ENCODE measurements around the gene ALG11. TPM values are rescaled to one million over a fixed set of nuclear protein-coding genes. Genes with fewer than 3 reads are reported as not detected.

ALG11 gene
- total RNA-seq, 1 experiment from 2014 or later, result 22.6 TPM

DNA sequence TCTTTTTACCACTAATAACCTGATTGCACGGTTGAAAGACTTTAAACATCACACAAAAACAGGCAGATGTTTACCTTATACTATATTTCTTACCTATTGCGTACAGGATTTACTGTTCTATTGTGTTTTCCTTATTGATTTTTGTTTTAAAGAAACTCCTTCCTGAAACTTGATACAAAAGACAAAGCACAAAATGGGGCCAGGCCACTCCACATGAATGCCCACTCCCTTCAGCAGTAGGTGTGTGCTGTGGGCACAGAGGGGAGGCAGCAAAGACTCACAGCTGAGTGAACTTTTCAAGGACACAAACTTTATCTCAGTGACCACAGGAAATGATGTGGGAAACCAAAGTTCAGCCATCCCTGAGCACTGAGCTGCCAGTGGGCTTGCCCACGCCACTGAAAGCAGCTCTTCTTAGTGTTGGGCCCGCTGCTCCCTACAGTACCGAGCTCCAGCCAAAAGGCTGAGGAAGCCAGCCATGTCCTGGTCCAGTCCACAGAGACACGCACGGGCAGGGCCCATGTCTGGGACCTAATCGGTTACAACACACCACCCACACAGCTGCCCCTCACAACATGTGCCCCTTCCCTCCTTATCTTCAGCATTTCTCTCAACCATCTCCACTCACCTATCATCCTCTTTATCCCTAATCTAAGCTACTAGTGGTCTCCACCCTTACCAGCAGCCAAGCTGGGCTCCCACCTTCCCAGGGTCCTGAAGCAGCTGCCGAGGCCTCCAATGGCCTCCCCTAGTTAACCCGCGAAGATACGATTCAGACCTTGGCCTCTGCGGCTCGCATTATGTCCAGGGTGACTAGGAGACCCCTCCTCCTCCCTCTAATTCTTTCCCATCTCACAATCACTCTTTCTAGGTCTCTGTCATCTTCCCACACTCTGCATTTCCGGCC lies 40.4 kb upstream of the ALG11 start:
- CTCF ChIA-PET, result no interaction called here
- no peak overlapping the region for H3K27ac ChIP-seq (ENCODE audit: low read depth, low read length)
- TF ChIP-seq, protein P1, sequence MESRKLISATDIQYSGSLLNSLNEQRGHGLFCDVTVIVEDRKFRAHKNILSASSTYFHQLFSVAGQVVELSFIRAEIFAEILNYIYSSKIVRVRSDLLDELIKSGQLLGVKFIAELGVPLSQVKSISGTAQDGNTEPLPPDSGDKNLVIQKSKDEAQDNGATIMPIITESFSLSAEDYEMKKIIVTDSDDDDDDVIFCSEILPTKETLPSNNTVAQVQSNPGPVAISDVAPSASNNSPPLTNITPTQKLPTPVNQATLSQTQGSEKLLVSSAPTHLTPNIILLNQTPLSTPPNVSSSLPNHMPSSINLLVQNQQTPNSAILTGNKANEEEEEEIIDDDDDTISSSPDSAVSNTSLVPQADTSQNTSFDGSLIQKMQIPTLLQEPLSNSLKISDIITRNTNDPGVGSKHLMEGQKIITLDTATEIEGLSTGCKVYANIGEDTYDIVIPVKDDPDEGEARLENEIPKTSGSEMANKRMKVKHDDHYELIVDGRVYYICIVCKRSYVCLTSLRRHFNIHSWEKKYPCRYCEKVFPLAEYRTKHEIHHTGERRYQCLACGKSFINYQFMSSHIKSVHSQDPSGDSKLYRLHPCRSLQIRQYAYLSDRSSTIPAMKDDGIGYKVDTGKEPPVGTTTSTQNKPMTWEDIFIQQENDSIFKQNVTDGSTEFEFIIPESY (IDR thresholded peaks at IDR 0.05; ENCODE audit: extremely low read depth, insufficient replicate concordance, low read length), result no peak
- TF ChIP-seq, protein P2, sequence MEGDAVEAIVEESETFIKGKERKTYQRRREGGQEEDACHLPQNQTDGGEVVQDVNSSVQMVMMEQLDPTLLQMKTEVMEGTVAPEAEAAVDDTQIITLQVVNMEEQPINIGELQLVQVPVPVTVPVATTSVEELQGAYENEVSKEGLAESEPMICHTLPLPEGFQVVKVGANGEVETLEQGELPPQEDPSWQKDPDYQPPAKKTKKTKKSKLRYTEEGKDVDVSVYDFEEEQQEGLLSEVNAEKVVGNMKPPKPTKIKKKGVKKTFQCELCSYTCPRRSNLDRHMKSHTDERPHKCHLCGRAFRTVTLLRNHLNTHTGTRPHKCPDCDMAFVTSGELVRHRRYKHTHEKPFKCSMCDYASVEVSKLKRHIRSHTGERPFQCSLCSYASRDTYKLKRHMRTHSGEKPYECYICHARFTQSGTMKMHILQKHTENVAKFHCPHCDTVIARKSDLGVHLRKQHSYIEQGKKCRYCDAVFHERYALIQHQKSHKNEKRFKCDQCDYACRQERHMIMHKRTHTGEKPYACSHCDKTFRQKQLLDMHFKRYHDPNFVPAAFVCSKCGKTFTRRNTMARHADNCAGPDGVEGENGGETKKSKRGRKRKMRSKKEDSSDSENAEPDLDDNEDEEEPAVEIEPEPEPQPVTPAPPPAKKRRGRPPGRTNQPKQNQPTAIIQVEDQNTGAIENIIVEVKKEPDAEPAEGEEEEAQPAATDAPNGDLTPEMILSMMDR (IDR thresholded peaks at IDR 0.05 in 2 of 3, conservative IDR thresholded peaks at IDR 0.05 in 1 of 3; ENCODE audit: borderline replicate concordance in 1 of 3, insufficient read depth in 1 of 3, low read depth in 2 of 3, low read length in 2 of 3), result no peak
- TF ChIP-seq POLR2AphosphoS5 (IDR thresholded peaks at IDR 0.05; ENCODE audit: low read depth, low read length) (no peak), ELF1 (IDR thresholded peaks at IDR 0.05; ENCODE audit: borderline replicate concordance, low read depth) (no peak), FOSL1 (IDR thresholded peaks at IDR 0.05; ENCODE audit: low read depth) (no peak), CBX3 (IDR thresholded peaks at IDR 0.05; ENCODE audit: low read depth) (no peak)
- TF ChIP-seq, protein P3, sequence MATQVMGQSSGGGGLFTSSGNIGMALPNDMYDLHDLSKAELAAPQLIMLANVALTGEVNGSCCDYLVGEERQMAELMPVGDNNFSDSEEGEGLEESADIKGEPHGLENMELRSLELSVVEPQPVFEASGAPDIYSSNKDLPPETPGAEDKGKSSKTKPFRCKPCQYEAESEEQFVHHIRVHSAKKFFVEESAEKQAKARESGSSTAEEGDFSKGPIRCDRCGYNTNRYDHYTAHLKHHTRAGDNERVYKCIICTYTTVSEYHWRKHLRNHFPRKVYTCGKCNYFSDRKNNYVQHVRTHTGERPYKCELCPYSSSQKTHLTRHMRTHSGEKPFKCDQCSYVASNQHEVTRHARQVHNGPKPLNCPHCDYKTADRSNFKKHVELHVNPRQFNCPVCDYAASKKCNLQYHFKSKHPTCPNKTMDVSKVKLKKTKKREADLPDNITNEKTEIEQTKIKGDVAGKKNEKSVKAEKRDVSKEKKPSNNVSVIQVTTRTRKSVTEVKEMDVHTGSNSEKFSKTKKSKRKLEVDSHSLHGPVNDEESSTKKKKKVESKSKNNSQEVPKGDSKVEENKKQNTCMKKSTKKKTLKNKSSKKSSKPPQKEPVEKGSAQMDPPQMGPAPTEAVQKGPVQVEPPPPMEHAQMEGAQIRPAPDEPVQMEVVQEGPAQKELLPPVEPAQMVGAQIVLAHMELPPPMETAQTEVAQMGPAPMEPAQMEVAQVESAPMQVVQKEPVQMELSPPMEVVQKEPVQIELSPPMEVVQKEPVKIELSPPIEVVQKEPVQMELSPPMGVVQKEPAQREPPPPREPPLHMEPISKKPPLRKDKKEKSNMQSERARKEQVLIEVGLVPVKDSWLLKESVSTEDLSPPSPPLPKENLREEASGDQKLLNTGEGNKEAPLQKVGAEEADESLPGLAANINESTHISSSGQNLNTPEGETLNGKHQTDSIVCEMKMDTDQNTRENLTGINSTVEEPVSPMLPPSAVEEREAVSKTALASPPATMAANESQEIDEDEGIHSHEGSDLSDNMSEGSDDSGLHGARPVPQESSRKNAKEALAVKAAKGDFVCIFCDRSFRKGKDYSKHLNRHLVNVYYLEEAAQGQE (IDR thresholded peaks at IDR 0.05; ENCODE audit: low read depth), result no peak

More for the DNA sequence above, 40.4 kb upstream of the ALG11 start:
- Histone ChIP-seq H3K36me3 (ENCODE audit: control insufficient read depth in 1 of 2, insufficient read depth in 2 of 2, low read length in 2 of 2) (no peaks in the 10 kb centered on the region), H3K4me2 (ENCODE audit: low read length) (no peak overlapping the region), H3K9me2 (ENCODE audit: insufficient read depth) (no peaks in the 10 kb centered on the region), H3K4me3 (replicated peaks in 1 of 2; ENCODE audit: low read depth in 1 of 2, low read length in 2 of 2) (no peak overlapping the region), H3K27me3 (ENCODE audit: insufficient read depth, low read length) (no peaks in the 10 kb centered on the region), H3K4me1 (ENCODE audit: control insufficient read depth in 1 of 2, insufficient read depth in 2 of 2, low read length in 2 of 2) (no peaks in the 10 kb centered on the region), H3K9ac (ENCODE audit: low read length) (no peak overlapping the region), H4K20me1 (ENCODE audit: insufficient read depth) (no peaks in the 10 kb centered on the region), H3K9me3 (ENCODE audit: control insufficient read depth in 1 of 2, insufficient read depth in 1 of 2, low read depth in 1 of 2, low read length in 2 of 2) (no peaks in the 10 kb centered on the region), H3K79me2 (ENCODE audit: insufficient read depth, low read length) (no peaks in the 10 kb centered on the region), H2AFZ (ENCODE audit: low read depth, low read length, poor library complexity, severe bottlenecking) (no peak overlapping the region)
- DNase-seq (ENCODE audit: low read depth, low spot score), result no peak
- intact Hi-C loops (cut with micrococcal nuclease), result no loop called here
- POLR2A ChIA-PET, result no interaction called here
- BruUV-seq (replicated peaks), result no TSS peak
- ATAC-seq, result no peak
- RAD21 ChIA-PET (ENCODE audit: low non-redundant PET in 1 of 2, low total read pairs in 2 of 2, uncharacterized antibody in 2 of 2, unreplicated experiment in 2 of 2), result no interaction called here

Data from HCT116 (cell line).